ENCODE results near the gene BACH2.
"Not testable (repeated sequence)": the region's sequence is repeated elsewhere in the genome, so short reads cannot be mapped to it uniquely, and the experiment has no call there.

Gene BACH2

GRCh38 chr6:90158936-90159335 lies 137.7 kb downstream of the BACH2 start:
- no peak for DNase-seq (ENCODE audit: low read depth, low spot score)

- DNase-seq (ENCODE audit: low read depth, low spot score) = no peak
Measured at GRCh38 chr6:90157441-90157840, 139.2 kb downstream of the BACH2 start.

- DNase-seq (ENCODE audit: low read depth, low spot score) = no peak
Measured at GRCh38 chr6:90156861-90157260, 139.8 kb downstream of the BACH2 start.

- DNase-seq (ENCODE audit: low read depth, low spot score) = no peak
Measured at GRCh38 chr6:90154755-90155470, 141.7 kb downstream of the BACH2 start.

- no peak for DNase-seq (ENCODE audit: low read depth, low spot score)
Measured at GRCh38 chr6:90151576-90152422, 144.8 kb downstream of the BACH2 start.

GRCh38 chr6:90149280-90149679 lies 147.4 kb downstream of the BACH2 start:
- DNase-seq (ENCODE audit: low read depth, low spot score) = no peak

GRCh38 chr6:90148867-90149266 lies 147.8 kb downstream of the BACH2 start:
- DNase-seq (ENCODE audit: low read depth, low spot score) = no peak

- no peak for DNase-seq (ENCODE audit: low read depth, low spot score)
Measured at GRCh38 chr6:90146921-90147649, 149.6 kb downstream of the BACH2 start.

GRCh38 chr6:90146024-90146423 lies 150.6 kb downstream of the BACH2 start:
- DNase-seq (ENCODE audit: low read depth, low spot score) = no peak

GRCh38 chr6:90144928-90145555 lies 151.6 kb downstream of the BACH2 start:
- no peak for DNase-seq (ENCODE audit: low read depth, low spot score)

GRCh38 chr6:90144396-90144795 lies 152.2 kb downstream of the BACH2 start:
- DNase-seq (ENCODE audit: low read depth, low spot score) = no peak

- no peak for DNase-seq (ENCODE audit: low read depth, low spot score)
Measured at GRCh38 chr6:90140683-90141082, 156.0 kb downstream of the BACH2 start.

GRCh38 chr6:90139272-90139817 lies 157.3 kb downstream of the BACH2 start:
- no peak for DNase-seq (ENCODE audit: low read depth, low spot score)

GRCh38 chr6:90136837-90137568 lies 159.6 kb downstream of the BACH2 start:
- DNase-seq (ENCODE audit: low read depth, low spot score) = no peak

- DNase-seq (ENCODE audit: low read depth, low spot score) = no peak
Measured at GRCh38 chr6:90136176-90136575, 160.5 kb downstream of the BACH2 start.

GRCh38 chr6:90135667-90136066 lies 161.0 kb downstream of the BACH2 start:
- DNase-seq (ENCODE audit: low read depth, low spot score) = no peak

GRCh38 chr6:90133664-90134063 lies 163.0 kb downstream of the BACH2 start:
- DNase-seq (ENCODE audit: low read depth, low spot score) = not testable (repeated sequence)

GRCh38 chr6:90131614-90132423 lies 164.8 kb downstream of the BACH2 start:
- DNase-seq (ENCODE audit: low read depth, low spot score) = no peak

GRCh38 chr6:90131125-90131524 lies 165.5 kb downstream of the BACH2 start:
- DNase-seq (ENCODE audit: low read depth, low spot score) = no peak

- DNase-seq (ENCODE audit: low read depth, low spot score) = not testable (repeated sequence)
Measured at GRCh38 chr6:90128687-90129086, 168.0 kb downstream of the BACH2 start.
